Sigmoid colon (tissue), 7 donors: ENCODE data around the gene RPLP2. TPM values are rescaled to one million over a fixed set of nuclear protein-coding genes. Genes with fewer than 3 reads are reported as not detected.

ENCODE experiments used
- DNase-seq: peaks from one replicate; pipeline ENCODE4 v3.0.0-alpha.2; 2019
- H3K27ac ChIP-seq, 4 donors: fragments of 200-600 bp; sonication (generic); one replicate each; pipeline ENCODE4 v1.5.1; 2016 to 2019; ENCODE audit warnings: mild to moderate bottlenecking in 1 of 4
- H3K27me3 ChIP-seq, 3 donors: fragments of 200-600 bp; sonication (generic); one replicate each; pipeline ENCODE4 v1.5.1; 2019; ENCODE audit warnings: mild to moderate bottlenecking in 1 of 3
- H3K36me3 ChIP-seq, 4 donors: fragments of 200-600 bp; sonication (generic); one replicate each; pipeline ENCODE4 v1.5.1; 2016 to 2019
- H3K4me1 ChIP-seq, 4 donors: fragments of 200-600 bp; sonication (generic); one replicate each; pipeline ENCODE4 v1.5.1; 2017 to 2019
- H3K4me3 ChIP-seq, 4 donors: fragments of 200-600 bp; sonication (generic); one replicate each; pipeline ENCODE4 v1.5.1; 2017 to 2019; ENCODE audit warnings: mild to moderate bottlenecking in 2 of 4, moderate library complexity in 1 of 4
- H3K9me3 ChIP-seq, 4 donors: fragments of 200-600 bp in 3 of 4; sonication (generic) in 3 of 4; one replicate each; pipeline versions ENCODE4 v1.5.1 to v1.6.1; 2013 to 2019
- CTCF ChIP-seq, 4 experiments: fragments of 450-650 bp in 3 of 4; fragments of 200-600 bp in 1 of 4; IDR thresholded peaks; one replicate each; pipeline ENCODE4 v1.5.1; 2016 to 2019; ENCODE audit warnings: antibody characterized with exemption in 4 of 4, mild to moderate bottlenecking in 3 of 4, moderate library complexity in 2 of 4
- EP300 ChIP-seq, 4 donors: sonication (generic); formaldehyde crosslinking; IDR thresholded peaks; one replicate each; pipeline ENCODE4 v1.6.1; 2017; ENCODE audit warnings: antibody characterized with exemption in 4 of 4
- POLR2A ChIP-seq, 2 donors: fragments of 450-650 bp; IDR thresholded peaks; one replicate each; pipeline ENCODE4 v1.6.1; 2016; ENCODE audit warnings: antibody characterized with exemption in 2 of 2, mild to moderate bottlenecking in 2 of 2, moderate library complexity in 2 of 2
- POLR2AphosphoS5 ChIP-seq, 4 donors: sonication (generic); formaldehyde crosslinking; IDR thresholded peaks; one replicate each; pipeline ENCODE4 v1.6.1; 2017; ENCODE audit warnings: antibody characterized with exemption in 4 of 4
- WGBS, 2 donors: extraction: QIAGEN DNeasy Blood & Tissue Kit; methylation state at CpG; one replicate each; pipeline ENCODE4 v1.1.7; 2013; 5-methylcytosine and 5-hydroxymethylcytosine counted together
- intact Hi-C: fragments of 100-400 bp; cut with DNase I; formaldehyde crosslinking; loops from one replicate; pipeline ENCODE4 v1.15.1; 2023
- polyA plus RNA-seq, 3 donors: library from polyadenylated mRNA; stranded (reverse); fragments of 200-250 nt; gene quantifications; one replicate each; pipeline ENCODE4 v1.2.3, GENCODE V29; 2013
- total RNA-seq, 4 donors: library from RNA; depleted of rRNA; stranded (reverse); fragments of >200 nt; gene quantifications; one replicate each; pipeline ENCODE4 v1.1.0, GENCODE V29; 2016
- donor health status: healthy with polysubstance abuse.
- donor health status: Bipolar disorder and iron deficiency.
- donor health status: healthy.

Gene RPLP2
- total and polyA plus RNA-seq, 7 donors, result 405 to 2,533 (median 632) TPM

DNA sequence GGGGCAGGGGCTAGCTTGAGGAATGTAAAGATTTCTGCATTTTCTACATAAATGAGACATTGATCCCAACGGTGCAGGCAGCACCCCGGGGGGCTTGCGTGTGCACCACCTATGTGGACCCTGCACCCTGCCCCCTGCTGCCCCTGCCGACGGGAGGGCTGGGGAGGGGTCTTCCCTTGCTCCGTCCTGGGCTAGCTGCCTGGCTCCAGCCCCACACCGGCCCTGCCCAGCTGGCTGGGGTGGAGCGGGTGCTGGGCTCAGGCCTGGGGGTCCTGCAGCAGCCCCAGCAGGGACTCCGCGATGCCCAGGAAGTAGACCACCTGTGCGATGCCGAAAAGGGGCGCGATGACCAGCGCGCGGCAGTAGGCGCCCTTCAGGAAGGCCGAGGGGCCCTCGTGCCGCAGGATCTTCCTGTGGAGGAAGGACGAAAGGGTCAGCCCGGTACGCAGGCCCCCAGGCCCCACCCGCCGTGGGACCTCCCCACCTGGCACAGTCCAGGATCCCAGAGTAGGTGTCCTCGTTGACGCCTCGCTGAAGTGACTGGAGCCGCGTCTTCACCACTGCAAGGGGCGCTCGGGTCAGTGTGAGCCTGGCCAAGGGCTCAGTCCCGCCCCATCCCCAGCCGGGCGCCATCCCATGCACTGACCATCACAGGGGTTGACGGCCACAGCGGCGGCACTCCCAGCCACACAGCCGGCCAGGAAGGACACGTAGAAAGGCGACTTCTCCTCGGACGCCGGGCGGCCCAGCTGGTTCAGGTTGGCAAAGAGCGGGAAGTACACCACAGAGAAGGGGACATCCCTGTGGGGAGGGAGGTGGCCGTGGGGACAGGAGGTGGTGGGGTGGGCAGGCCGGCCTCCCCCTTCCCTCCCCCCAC is 17.9 kb upstream of the RPLP2 start:
- no peaks in the 10 kb centered on the region for H3K9me3 ChIP-seq
- H3K27me3 ChIP-seq, result peaks cover 18 to 46% (median 22%) of the 10 kb centered on the region in 3 donors
- no peak overlapping the region for H3K4me3 ChIP-seq
- peaks cover 0 to 12% (median 2%) of the 10 kb centered on the region in 4 donors for H3K36me3 ChIP-seq
- DNase-seq, result no peak
- WGBS, 2 donors, result 94 to 95% methylated on average over 49 of the region's 49 CpGs
- no peak overlapping the region for H3K27ac ChIP-seq
- intact Hi-C loops, result no loop called here
- TF ChIP-seq POLR2A (IDR thresholded peaks at IDR 0.05), result no peak
- TF ChIP-seq POLR2AphosphoS5 (IDR thresholded peaks at IDR 0.05), result no peak
- H3K4me1 ChIP-seq, result peaks cover 0 to 31% (median 25%) of the 10 kb centered on the region in 4 donors

DNA sequence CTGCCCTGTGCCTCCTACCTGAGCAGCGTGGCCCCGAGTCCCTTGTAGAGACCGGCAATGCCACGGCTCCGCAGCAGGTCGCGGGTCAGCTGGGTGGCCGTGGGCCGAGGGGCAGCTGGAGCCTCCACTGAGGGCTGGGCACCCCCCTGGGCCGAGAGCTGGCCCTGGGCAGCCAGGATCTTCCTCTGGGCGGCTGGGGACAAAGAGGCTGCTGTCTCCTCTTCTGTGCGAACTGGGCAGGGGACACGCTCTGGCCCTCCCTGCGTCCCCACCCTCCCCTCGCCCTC is 17.3 kb upstream of the RPLP2 start:
- Histone ChIP-seq H3K4me1 (peaks cover 0 to 34% (median 29%) of the 10 kb centered on the region in 4 donors), H3K9me3 (no peaks in the 10 kb centered on the region), H3K4me3 (no peak overlapping the region), H3K27me3 (peaks cover 18 to 40% (median 22%) of the 10 kb centered on the region in 3 donors), H3K36me3 (peaks cover 0 to 12% (median 0%) of the 10 kb centered on the region in 4 donors), H3K27ac (no peak overlapping the region)
- DNase-seq, result no peak
- TF ChIP-seq POLR2A (IDR thresholded peaks at IDR 0.05) (no peak), POLR2AphosphoS5 (IDR thresholded peaks at IDR 0.05) (no peak), EP300 (IDR thresholded peaks at IDR 0.05) (no peak), CTCF (IDR thresholded peaks at IDR 0.05) (no peak)
- WGBS, 2 donors, result 92 to 94% methylated on average over 15 of the region's 15 CpGs
- intact Hi-C loops, result no loop called here

- intact Hi-C loops, result no loop called here
- Histone ChIP-seq H3K27me3 (peaks cover 18 to 36% (median 22%) of the 10 kb centered on the region in 3 donors), H3K4me1 (peaks cover 0 to 37% (median 30%) of the 10 kb centered on the region in 4 donors), H3K36me3 (peaks cover 0 to 12% (median 0%) of the 10 kb centered on the region in 4 donors), H3K4me3 (no peak overlapping the region), H3K27ac (no peak overlapping the region), H3K9me3 (no peaks in the 10 kb centered on the region)
- no peak for TF ChIP-seq EP300 (IDR thresholded peaks at IDR 0.05)
- no peak for TF ChIP-seq POLR2A (IDR thresholded peaks at IDR 0.05)
- TF ChIP-seq CTCF (IDR thresholded peaks at IDR 0.05), result no peak
- TF ChIP-seq POLR2AphosphoS5 (IDR thresholded peaks at IDR 0.05), result no peak
- DNase-seq, result no peak
- WGBS, 2 donors, result 80 to 91% methylated on average over 13 of the region's 13 CpGs
Observed at GRCh38 chr11:792873-793272, 16.9 kb upstream of the RPLP2 start.

DNA sequence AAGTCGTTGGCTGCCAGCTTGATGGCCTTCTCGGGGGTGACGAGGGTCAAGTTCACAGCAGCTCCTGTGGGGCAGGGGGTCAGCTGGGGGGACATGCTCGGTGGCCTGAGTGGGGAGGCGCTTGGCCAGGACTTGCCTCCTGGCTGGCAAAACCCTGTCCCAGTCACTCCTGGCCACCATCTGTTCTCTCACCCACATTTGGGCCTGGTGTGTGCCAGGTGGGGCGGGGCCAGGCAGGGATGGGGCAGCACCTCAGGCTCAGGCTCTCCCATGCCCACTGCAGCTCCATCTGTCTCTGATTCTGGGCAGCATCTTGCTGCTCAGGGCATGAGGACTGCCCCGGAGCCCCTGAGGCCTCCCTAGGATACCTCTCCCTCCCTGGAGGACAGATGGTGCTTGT is 16.2 kb upstream of the RPLP2 start:
- Histone ChIP-seq H3K27ac (no peak overlapping the region), H3K9me3 (no peaks in the 10 kb centered on the region), H3K4me1 (peaks cover 0 to 42% (median 34%) of the 10 kb centered on the region in 4 donors), H3K4me3 (no peak overlapping the region), H3K27me3 (peaks cover 14 to 30% (median 17%) of the 10 kb centered on the region in 3 donors), H3K36me3 (peaks cover 0 to 12% (median 0%) of the 10 kb centered on the region in 4 donors)
- no peak for TF ChIP-seq POLR2A (IDR thresholded peaks at IDR 0.05)
- no peak for TF ChIP-seq POLR2AphosphoS5 (IDR thresholded peaks at IDR 0.05)
- TF ChIP-seq EP300 (IDR thresholded peaks at IDR 0.05), result no peak
- no peak for TF ChIP-seq CTCF (IDR thresholded peaks at IDR 0.05)
- WGBS, 2 donors, result 81 to 94% methylated on average over 7 of the region's 7 CpGs
- intact Hi-C loops, result no loop called here
- no peak for DNase-seq

DNA sequence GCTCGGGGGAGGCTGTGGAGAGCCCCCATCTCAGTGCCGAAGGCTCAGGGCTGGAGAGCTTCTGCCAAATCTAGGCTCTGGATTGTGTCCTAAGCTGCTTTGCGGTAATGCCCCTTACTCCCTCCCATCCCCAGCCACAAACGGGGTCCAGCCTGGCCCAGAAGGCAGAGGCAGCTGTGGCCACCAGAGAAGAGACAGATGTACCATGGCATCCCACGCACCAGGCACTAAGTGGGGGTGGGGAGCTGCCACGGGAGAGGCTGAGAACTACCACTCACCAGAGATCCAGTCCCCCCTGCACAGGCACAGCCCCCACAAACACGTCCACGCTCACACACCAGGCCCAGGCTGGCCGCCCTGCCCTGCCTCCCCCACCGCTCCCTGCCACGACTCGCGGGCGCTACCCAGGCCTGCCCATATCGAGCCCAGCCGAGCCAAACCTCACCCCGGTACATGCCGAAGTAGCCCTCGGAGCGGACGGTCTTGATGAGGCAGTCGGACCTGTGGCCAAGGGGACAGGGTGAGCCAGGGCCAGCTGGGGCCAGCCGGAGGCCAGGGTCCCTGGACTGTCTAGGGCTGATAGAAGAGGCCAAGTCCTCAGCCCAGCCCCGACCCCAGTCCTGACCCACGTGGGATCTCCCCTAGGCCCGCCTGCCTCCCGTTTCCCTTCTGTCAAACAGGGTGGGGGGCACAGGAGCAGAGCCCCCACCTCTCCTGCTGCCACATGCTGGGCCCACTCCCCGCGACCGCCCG is 15.6 kb upstream of the RPLP2 start:
- intact Hi-C loops, result no loop called here
- WGBS, 2 donors, result 90 to 91% methylated on average over 31 of the region's 31 CpGs
- TF ChIP-seq POLR2AphosphoS5 (IDR thresholded peaks at IDR 0.05), result no peak
- TF ChIP-seq CTCF (IDR thresholded peaks at IDR 0.05), result no peak
- no peak for TF ChIP-seq POLR2A (IDR thresholded peaks at IDR 0.05)
- no peak for TF ChIP-seq EP300 (IDR thresholded peaks at IDR 0.05)
- H3K36me3 ChIP-seq, result peaks cover 0 to 13% (median under 1%) of the 10 kb centered on the region in 4 donors
- no peak overlapping the region for H3K4me3 ChIP-seq
- peaks cover 0 to 42% (median 36%) of the 10 kb centered on the region in 4 donors for H3K4me1 ChIP-seq
- H3K9me3 ChIP-seq, result no peaks in the 10 kb centered on the region
- peaks cover 8 to 23% (median 11%) of the 10 kb centered on the region in 3 donors for H3K27me3 ChIP-seq
- no peak for DNase-seq
- no peak overlapping the region for H3K27ac ChIP-seq
